HepG2 (cell line): Measurements from ENCODE around the gene ZCCHC7. TPM values are rescaled to one million over a fixed set of nuclear protein-coding genes. Genes with fewer than 3 reads are reported as not detected.
"Not testable (repeated sequence)": the region's sequence is repeated elsewhere in the genome, so short reads cannot be mapped to it uniquely, and the experiment has no call there.

Experiments used
- ATAC-seq: fragments of 200-7000 bp; cut with Tn5 transposase; 3 replicates; pipeline ENCODE4 v1.9.1; 2020; ENCODE audit warnings: mild to moderate bottlenecking, moderate library complexity
- BruUV-seq: library from RNA; stranded (reverse); fragments of 400-500 nt; replicated peaks from 2 replicates; lab custom pipeline; 2021; lab: Mats Ljungman, UMichigan
- CTCF ChIA-PET: fragments of 300-600 bp; formaldehyde crosslinking; extraction: SDS; loops from one replicate; lab custom pipeline; 2021; ENCODE audit warnings: low total read pairs, inconsistent platforms, low intra/inter-chr PET ratio; lab: Yijun Ruan, JAX
- POLR2A ChIA-PET: fragments of 350-600 bp; sonication (Branson Sonifier 250); formaldehyde crosslinking; loops from one replicate; lab custom pipeline; 2020; ENCODE audit warnings: antibody characterized with exemption, inconsistent platforms; lab: Yijun Ruan, JAX
- DNase-seq: peaks from one replicate; pipeline ENCODE4 v3.0.0-alpha.2; 2015; ENCODE audit warnings: low spot score
- FAIRE-seq: peaks from 3 replicates; lab custom pipeline; 2011; peaks lifted over from hg19 to GRCh38; lab: Jason Lieb, UNC
- H2AFZ ChIP-seq: one replicate; pipeline ENCODE4 v1.6.1; 2011; ENCODE audit warnings: low read length, inconsistent platforms
- H3K27ac ChIP-seq: fragments of 300-600 bp; 3 replicates; pipeline ENCODE4 v1.8.0; 2011; ENCODE audit warnings: mixed run types, mild to moderate bottlenecking, mixed read lengths, low read length, inconsistent platforms; ENCODE audit not compliant: insufficient read depth; ENCODE audit errors: extremely low read length
- H3K27me3 ChIP-seq, 2 experiments: fragments of 200-600 bp in 1 of 2; 2 replicates in 1 of 2; 3 replicates in 1 of 2; pipeline versions ENCODE4 v1.6.0 to v1.8.0; 2011; ENCODE audit warnings: low read length in 2 of 2, mild to moderate bottlenecking in 2 of 2, moderate library complexity in 2 of 2, inconsistent platforms in 1 of 2; ENCODE audit not compliant: insufficient read depth in 2 of 2, control insufficient read depth in 1 of 2
- H3K36me3 ChIP-seq, 2 experiments: fragments of 200-600 bp in 1 of 2; replicated peaks in 1 of 2; 2 replicates in 1 of 2; 3 replicates in 1 of 2; pipeline versions ENCODE4 v1.5.1 to v1.8.0; 2011; ENCODE audit warnings: low read length in 2 of 2, inconsistent platforms in 1 of 2; ENCODE audit not compliant: insufficient read depth in 2 of 2, control insufficient read depth in 1 of 2
- H3K4me1 ChIP-seq: 2 replicates; pipeline ENCODE4 v1.5.1; 2012; ENCODE audit warnings: low read length, inconsistent platforms; ENCODE audit not compliant: insufficient read depth
- H3K4me2 ChIP-seq: 2 replicates; pipeline ENCODE4 v1.6.0; 2011; ENCODE audit warnings: low read depth, low read length, inconsistent platforms
- H3K4me3 ChIP-seq, 3 experiments: fragments of 200-600 bp in 1 of 3; sonication (generic), shearing (Covaris generic) in 1 of 3; replicated peaks in 1 of 3; 2 replicates each; pipeline ENCODE4 v1.5.1; 2011 to 2016; ENCODE audit warnings: low read length in 3 of 3, inconsistent platforms in 2 of 3, low read depth in 2 of 3, mild to moderate bottlenecking in 2 of 3, control low read depth in 1 of 3, mixed read lengths in 1 of 3; ENCODE audit not compliant: insufficient read depth in 1 of 3
- H3K79me2 ChIP-seq: one replicate; pipeline ENCODE4 v1.6.1; 2011; ENCODE audit warnings: low read length, inconsistent platforms; ENCODE audit not compliant: insufficient read depth
- H3K9ac ChIP-seq: 2 replicates; pipeline ENCODE4 v1.6.0; 2011; ENCODE audit warnings: mild to moderate bottlenecking, low read depth, low read length, inconsistent platforms; ENCODE audit not compliant: insufficient read depth
- H3K9me3 ChIP-seq: 2 replicates; pipeline ENCODE4 v1.5.1; 2012; ENCODE audit warnings: mild to moderate bottlenecking, low read length
- H4K20me1 ChIP-seq: 2 replicates; pipeline ENCODE4 v1.6.0; 2011; ENCODE audit warnings: inconsistent platforms, mild to moderate bottlenecking, low read length, moderate library complexity; ENCODE audit not compliant: insufficient read depth
- ZBTB33 ChIP-seq: sonication (generic); formaldehyde crosslinking; IDR thresholded peaks from 2 replicates; pipeline ENCODE4 v1.4.0; 2020; ENCODE audit warnings: missing genetic modification reagents
- ZNF460 ChIP-seq: sonication (generic); formaldehyde crosslinking; IDR thresholded peaks from 2 replicates; pipeline ENCODE4 v1.5.1; 2020; ENCODE audit warnings: missing genetic modification reagents, mild to moderate bottlenecking, borderline replicate concordance
- WGBS: methylation state at CpG from one replicate; pipeline ENCODE4 v1.1.6; 2017; ENCODE audit warnings: low lambda C conversion rate; 5-methylcytosine and 5-hydroxymethylcytosine counted together
- in situ Hi-C: cut with HindIII; loops from 2 replicates; pipeline ENCODE4 v1.10.0; 2017; ENCODE audit warnings: low pct_unique_long_range_greater_than_20kb; ENCODE audit not compliant: extremely low pct_ligation_motif_present
- intact Hi-C: fragments of 100-400 bp; cut with micrococcal nuclease; formaldehyde crosslinking; loops from one replicate; pipeline ENCODE4 v1.10.0; 2022; ENCODE audit not compliant: unreplicated experiment
- polyA plus RNA-seq, 8 experiments: library from polyadenylated mRNA; depleted of rRNA in 3 of 8; stranded (reverse) in 7 of 8; unstranded in 1 of 8; fragments of >200 nt; fragmentation: Illumina TruSeq in 4 of 8; extraction: Trizol in 4 of 8; gene quantifications; 2 replicates each; pipeline versions ENCODE4 v1.2.1 to v1.2.3, GENCODE V29; 2011 to 2016; ENCODE audit warnings: low read depth in 4 of 8, missing spikeins in 1 of 8, mixed read lengths in 1 of 8; ENCODE audit not compliant: insufficient read depth in 1 of 8
- total RNA-seq, 5 experiments: library from RNA; depleted of rRNA; stranded (reverse); fragments of >200 nt; fragmentation: Illumina TruSeq; extraction: Trizol; gene quantifications; 2 replicates each; pipeline ENCODE4 v1.2.3, GENCODE V29; 2016; ENCODE audit warnings: low read depth in 1 of 5
- TF ChIP-seq, protein P1 (sequence below): sonication (generic); formaldehyde crosslinking; IDR thresholded peaks from 2 replicates; pipeline ENCODE4 v1.5.0; 2020; ENCODE audit warnings: mild to moderate bottlenecking, missing genetic modification reagents, borderline replicate concordance

The ZCCHC7 gene
- total and polyA plus RNA-seq, 2 of the 13 experiments (the other 11 are each of a cell fraction or from before 2014, with no cell fraction given): 13.6 to 19.3 TPM

DNA sequence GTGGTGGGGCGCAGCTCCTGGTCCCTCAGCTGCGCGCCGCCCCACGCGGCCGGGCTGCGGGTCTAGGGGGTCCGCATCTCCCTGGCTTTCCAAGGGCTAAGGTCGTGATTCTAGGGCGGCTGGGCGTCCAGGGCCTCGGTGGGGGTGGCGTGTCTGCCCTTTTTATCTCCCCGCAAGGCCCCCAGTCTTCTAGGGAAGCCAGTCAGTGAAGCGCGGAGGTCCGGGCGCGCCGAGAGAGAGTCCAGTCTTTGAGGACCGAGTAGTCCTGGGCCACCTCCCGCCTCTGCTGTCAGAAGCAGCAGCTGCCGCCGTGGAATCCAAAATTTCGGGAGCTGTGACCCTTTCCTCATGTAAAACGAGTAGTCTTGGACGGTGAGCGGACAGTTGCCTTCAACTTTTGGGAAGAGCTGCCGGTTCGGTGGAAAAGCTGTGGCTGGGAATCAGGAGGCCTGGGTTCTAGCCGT is 40.2 kb upstream of the ZCCHC7 start (continued):
- TF ChIP-seq, protein P1, sequence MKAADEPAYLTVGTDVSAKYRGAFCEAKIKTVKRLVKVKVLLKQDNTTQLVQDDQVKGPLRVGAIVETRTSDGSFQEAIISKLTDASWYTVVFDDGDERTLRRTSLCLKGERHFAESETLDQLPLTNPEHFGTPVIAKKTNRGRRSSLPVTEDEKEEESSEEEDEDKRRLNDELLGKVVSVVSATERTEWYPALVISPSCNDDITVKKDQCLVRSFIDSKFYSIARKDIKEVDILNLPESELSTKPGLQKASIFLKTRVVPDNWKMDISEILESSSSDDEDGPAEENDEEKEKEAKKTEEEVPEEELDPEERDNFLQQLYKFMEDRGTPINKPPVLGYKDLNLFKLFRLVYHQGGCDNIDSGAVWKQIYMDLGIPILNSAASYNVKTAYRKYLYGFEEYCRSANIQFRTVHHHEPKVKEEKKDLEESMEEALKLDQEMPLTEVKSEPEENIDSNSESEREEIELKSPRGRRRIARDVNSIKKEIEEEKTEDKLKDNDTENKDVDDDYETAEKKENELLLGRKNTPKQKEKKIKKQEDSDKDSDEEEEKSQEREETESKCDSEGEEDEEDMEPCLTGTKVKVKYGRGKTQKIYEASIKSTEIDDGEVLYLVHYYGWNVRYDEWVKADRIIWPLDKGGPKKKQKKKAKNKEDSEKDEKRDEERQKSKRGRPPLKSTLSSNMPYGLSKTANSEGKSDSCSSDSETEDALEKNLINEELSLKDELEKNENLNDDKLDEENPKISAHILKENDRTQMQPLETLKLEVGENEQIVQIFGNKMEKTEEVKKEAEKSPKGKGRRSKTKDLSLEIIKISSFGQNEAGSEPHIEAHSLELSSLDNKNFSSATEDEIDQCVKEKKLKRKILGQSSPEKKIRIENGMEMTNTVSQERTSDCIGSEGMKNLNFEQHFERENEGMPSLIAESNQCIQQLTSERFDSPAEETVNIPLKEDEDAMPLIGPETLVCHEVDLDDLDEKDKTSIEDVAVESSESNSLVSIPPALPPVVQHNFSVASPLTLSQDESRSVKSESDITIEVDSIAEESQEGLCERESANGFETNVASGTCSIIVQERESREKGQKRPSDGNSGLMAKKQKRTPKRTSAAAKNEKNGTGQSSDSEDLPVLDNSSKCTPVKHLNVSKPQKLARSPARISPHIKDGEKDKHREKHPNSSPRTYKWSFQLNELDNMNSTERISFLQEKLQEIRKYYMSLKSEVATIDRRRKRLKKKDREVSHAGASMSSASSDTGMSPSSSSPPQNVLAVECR (CRISPR knock-in tag): peak; percentile 40

DNA sequence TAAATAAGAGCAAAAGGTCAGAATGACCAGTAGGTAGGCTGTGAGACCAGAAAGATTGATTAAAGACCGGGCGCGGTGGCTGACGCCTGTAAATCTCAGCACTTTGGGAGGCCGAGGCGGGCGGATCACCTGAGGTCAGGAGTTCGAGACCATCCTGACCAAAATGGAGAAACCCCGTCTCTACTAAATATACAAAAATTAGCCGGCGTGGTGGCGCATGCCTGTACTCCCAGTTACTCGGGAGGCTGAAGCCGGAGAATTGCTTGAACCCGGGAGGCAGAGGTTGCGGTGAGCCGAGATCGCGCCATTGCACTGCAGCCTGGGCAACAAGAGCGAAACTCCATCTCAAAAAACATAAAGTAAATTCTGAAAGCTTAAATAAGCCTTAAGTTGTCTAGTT is 38.9 kb upstream of the ZCCHC7 start:
- H3K9ac ChIP-seq, H3K27me3 ChIP-seq, H3K27ac ChIP-seq, H2AFZ ChIP-seq, H4K20me1 ChIP-seq, DNase-seq, CTCF ChIA-PET, H3K9me3 ChIP-seq, intact Hi-C loops, H3K36me3 ChIP-seq, BruUV-seq, FAIRE-seq, in situ Hi-C loops, ATAC-seq: not testable (repeated sequence)
- POLR2A ChIA-PET: interaction anchor here (3.0 kb wide), 1 partner anchor 39 kb away, joined by 34 read pairs; the partner anchor contains the start of gene ZCCHC7
- peaks cover 41% of the 10 kb centered on the region for H3K4me1 ChIP-seq
- 97% methylated on average over 20 of the region's 20 CpGs for WGBS
- H3K79me2 ChIP-seq: peaks cover 41% of the 10 kb centered on the region
- H3K4me2 ChIP-seq: peak overlapping the region; percentile 65
- peak overlapping the region in 2 of 3 experiments; percentile 78 to 87; a peak in 2 of 6 replicates for H3K4me3 ChIP-seq
- TF ChIP-seq ZBTB33 (CRISPR knock-in tag): 0 out of 2 replicates have a peak, but pooled peaks have one; percentile 26
- peak; percentile 40; the same call in 1 of the 2 replicates for TF ChIP-seq ZNF460 (CRISPR knock-in tag)
